ENCODE data around the gene ORC6.

Gene ORC6

DNA sequence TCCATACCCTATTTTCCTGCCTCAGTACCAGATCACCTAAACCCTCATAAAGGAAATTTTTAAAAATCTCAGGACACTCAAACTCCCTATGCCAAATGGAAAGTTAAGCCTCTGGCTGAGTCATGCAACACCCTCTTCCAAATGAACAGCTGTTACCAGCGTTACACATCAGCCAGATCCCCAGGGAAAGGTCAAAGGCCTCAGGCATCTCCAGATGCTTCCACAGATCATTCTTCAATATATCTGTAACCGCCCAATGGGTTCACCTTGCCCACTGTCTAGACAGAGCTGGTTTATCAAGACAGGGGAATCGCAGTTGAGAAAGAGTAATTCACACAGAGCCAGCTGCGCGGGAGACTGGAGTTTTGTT lies 39.2 kb upstream of the ORC6 start:
- Histone ChIP-seq H3K27ac (ENCODE audit: low read length) (no peak overlapping the region), H4K20me1 (ENCODE audit: insufficient read depth, low read length) (no peaks in the 10 kb centered on the region), H3K9ac (ENCODE audit: low read depth, low read length) (no peak overlapping the region), H3K27me3 (ENCODE audit: insufficient read depth, low read length, poor library complexity) (no peaks in the 10 kb centered on the region), H3K4me2 (ENCODE audit: insufficient read depth, low read length) (no peak overlapping the region), H3K9me3 (ENCODE audit: insufficient read depth, low read length, severe bottlenecking) (no peaks in the 10 kb centered on the region), H2AFZ (ENCODE audit: low read depth, low read length) (no peak overlapping the region), H3K4me3 (ENCODE audit: low read depth in 1 of 2, low read length in 2 of 2) (no peak overlapping the region), H3K4me1 (ENCODE audit: insufficient read depth, low read length) (no peaks in the 10 kb centered on the region), H3K36me3 (ENCODE audit: insufficient read depth, low read length) (no peaks in the 10 kb centered on the region), H3K79me2 (ENCODE audit: insufficient read depth, low read length) (no peaks in the 10 kb centered on the region)
- TF ChIP-seq, protein P1, sequence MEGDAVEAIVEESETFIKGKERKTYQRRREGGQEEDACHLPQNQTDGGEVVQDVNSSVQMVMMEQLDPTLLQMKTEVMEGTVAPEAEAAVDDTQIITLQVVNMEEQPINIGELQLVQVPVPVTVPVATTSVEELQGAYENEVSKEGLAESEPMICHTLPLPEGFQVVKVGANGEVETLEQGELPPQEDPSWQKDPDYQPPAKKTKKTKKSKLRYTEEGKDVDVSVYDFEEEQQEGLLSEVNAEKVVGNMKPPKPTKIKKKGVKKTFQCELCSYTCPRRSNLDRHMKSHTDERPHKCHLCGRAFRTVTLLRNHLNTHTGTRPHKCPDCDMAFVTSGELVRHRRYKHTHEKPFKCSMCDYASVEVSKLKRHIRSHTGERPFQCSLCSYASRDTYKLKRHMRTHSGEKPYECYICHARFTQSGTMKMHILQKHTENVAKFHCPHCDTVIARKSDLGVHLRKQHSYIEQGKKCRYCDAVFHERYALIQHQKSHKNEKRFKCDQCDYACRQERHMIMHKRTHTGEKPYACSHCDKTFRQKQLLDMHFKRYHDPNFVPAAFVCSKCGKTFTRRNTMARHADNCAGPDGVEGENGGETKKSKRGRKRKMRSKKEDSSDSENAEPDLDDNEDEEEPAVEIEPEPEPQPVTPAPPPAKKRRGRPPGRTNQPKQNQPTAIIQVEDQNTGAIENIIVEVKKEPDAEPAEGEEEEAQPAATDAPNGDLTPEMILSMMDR (IDR thresholded peaks at IDR 0.05; ENCODE audit: borderline replicate concordance, extremely low read depth, low read length, poor library complexity, severe bottlenecking) = no peak
- TF ChIP-seq EZH2 (IDR thresholded peaks at IDR 0.05; ENCODE audit: borderline replicate concordance, low read depth, low read length, severe bottlenecking) = no peak
- no peak for DNase-seq
- no peak for ATAC-seq (ENCODE audit: insufficient read depth, low read depth)

DNA sequence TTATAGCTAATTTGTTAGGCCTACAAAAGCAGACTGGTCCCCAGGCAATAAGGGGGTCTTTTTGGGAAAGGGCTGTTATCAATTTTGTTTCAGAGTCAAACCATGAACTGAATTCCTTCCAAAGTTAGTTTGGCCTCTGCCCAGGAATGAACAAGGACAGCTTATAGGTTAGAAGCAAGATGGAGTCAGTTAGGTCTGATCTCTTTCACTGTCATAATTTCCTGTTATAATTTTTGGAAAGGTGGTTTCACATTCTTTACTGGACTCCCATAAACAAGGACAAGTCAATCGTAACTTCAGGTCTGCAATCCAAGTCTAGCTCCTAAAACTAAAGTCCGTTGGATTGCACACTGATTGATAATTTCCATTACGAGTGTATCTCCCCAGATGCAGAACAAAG lies 38.2 kb upstream of the ORC6 start:
- ATAC-seq (ENCODE audit: insufficient read depth, low read depth) = no peak
- TF ChIP-seq EZH2 (IDR thresholded peaks at IDR 0.05; ENCODE audit: borderline replicate concordance, low read depth, low read length, severe bottlenecking) = no peak
- TF ChIP-seq, protein P1 (IDR thresholded peaks at IDR 0.05; ENCODE audit: borderline replicate concordance, extremely low read depth, low read length, poor library complexity, severe bottlenecking) = no peak
- Histone ChIP-seq H3K9me3 (ENCODE audit: insufficient read depth, low read length, severe bottlenecking) (no peaks in the 10 kb centered on the region), H2AFZ (ENCODE audit: low read depth, low read length) (no peak overlapping the region), H3K27ac (ENCODE audit: low read length) (no peak overlapping the region), H4K20me1 (ENCODE audit: insufficient read depth, low read length) (no peaks in the 10 kb centered on the region), H3K9ac (ENCODE audit: low read depth, low read length) (no peak overlapping the region), H3K4me3 (ENCODE audit: low read depth in 1 of 2, low read length in 2 of 2) (no peak overlapping the region), H3K79me2 (ENCODE audit: insufficient read depth, low read length) (no peaks in the 10 kb centered on the region), H3K4me2 (ENCODE audit: insufficient read depth, low read length) (no peak overlapping the region), H3K4me1 (ENCODE audit: insufficient read depth, low read length) (no peaks in the 10 kb centered on the region), H3K36me3 (ENCODE audit: insufficient read depth, low read length) (no peaks in the 10 kb centered on the region), H3K27me3 (ENCODE audit: insufficient read depth, low read length, poor library complexity) (no peaks in the 10 kb centered on the region)
- DNase-seq = no peak

DNA sequence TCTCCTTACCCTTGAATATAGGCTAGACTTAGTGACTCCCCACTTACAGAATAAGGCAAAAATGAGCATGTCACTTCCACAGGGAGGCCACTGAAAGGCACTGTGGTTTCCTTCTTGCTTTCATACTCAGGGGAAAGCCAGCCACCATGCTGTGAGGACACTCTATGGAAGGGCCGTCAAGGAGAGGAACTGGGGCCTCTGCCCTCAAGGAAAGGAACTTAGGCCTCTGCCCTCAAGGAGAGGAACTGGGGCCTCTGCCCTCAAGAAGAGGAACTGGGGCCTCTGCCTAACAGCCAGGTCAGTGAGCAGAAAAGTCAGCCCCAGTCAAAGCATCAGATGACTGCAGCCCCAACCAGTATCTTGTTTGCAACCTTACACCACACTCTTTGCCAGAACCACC lies 30.5 kb upstream of the ORC6 start:
- DNase-seq (no peak), ATAC-seq (ENCODE audit: insufficient read depth, low read depth) (peak; percentile 40; the same call in 1 of the 3 replicates)
- Histone ChIP-seq H3K27me3 (ENCODE audit: insufficient read depth, low read length, poor library complexity) (no peaks in the 10 kb centered on the region), H4K20me1 (ENCODE audit: insufficient read depth, low read length) (no peaks in the 10 kb centered on the region), H3K4me3 (ENCODE audit: low read depth in 1 of 2, low read length in 2 of 2) (no peak overlapping the region), H3K79me2 (ENCODE audit: insufficient read depth, low read length) (no peaks in the 10 kb centered on the region), H3K36me3 (ENCODE audit: insufficient read depth, low read length) (peaks cover 61% of the 10 kb centered on the region), H2AFZ (ENCODE audit: low read depth, low read length) (no peak overlapping the region), H3K27ac (ENCODE audit: low read length) (no peak overlapping the region), H3K9ac (ENCODE audit: low read depth, low read length) (no peak overlapping the region), H3K9me3 (ENCODE audit: insufficient read depth, low read length, severe bottlenecking) (no peaks in the 10 kb centered on the region), H3K4me2 (ENCODE audit: insufficient read depth, low read length) (no peak overlapping the region), H3K4me1 (ENCODE audit: insufficient read depth, low read length) (no peaks in the 10 kb centered on the region)
- TF ChIP-seq, protein P1 (IDR thresholded peaks at IDR 0.05; ENCODE audit: borderline replicate concordance, extremely low read depth, low read length, poor library complexity, severe bottlenecking) = no peak
- no peak for TF ChIP-seq EZH2 (IDR thresholded peaks at IDR 0.05; ENCODE audit: borderline replicate concordance, low read depth, low read length, severe bottlenecking)

DNA sequence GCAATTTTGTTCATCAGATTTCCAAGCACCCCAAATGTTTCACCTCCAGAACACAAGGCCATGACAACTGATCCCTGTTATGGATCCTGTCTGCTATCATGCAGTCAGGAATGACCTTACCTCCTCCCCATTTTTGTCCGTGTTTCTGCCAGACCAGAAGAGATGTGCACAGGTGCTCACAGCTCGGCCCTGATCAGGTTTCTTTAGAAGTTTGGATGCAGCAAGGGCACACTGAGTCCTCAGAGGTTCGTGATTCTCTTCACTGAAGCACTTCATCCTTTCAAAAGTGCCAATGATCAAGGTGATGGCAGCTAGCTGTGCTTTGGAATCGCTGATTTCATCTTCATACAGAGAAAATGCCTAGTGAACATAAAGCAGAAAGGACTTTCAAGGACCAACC lies 27.3 kb upstream of the ORC6 start:
- H3K4me2 ChIP-seq (ENCODE audit: insufficient read depth, low read length) = no peak overlapping the region
- H3K9me3 ChIP-seq (ENCODE audit: insufficient read depth, low read length, severe bottlenecking) = no peaks in the 10 kb centered on the region
- H2AFZ ChIP-seq (ENCODE audit: low read depth, low read length) = no peak overlapping the region
- no peak overlapping the region for H3K9ac ChIP-seq (ENCODE audit: low read depth, low read length)
- no peak overlapping the region for H3K4me3 ChIP-seq (ENCODE audit: low read depth in 1 of 2, low read length in 2 of 2)
- TF ChIP-seq, protein P1 (IDR thresholded peaks at IDR 0.05; ENCODE audit: borderline replicate concordance, extremely low read depth, low read length, poor library complexity, severe bottlenecking) = no peak
- no peak for TF ChIP-seq EZH2 (IDR thresholded peaks at IDR 0.05; ENCODE audit: borderline replicate concordance, low read depth, low read length, severe bottlenecking)
- H3K27ac ChIP-seq (ENCODE audit: low read length) = no peak overlapping the region
- no peak for ATAC-seq (ENCODE audit: insufficient read depth, low read depth)
- H3K36me3 ChIP-seq (ENCODE audit: insufficient read depth, low read length) = peaks cover 86% of the 10 kb centered on the region
- H4K20me1 ChIP-seq (ENCODE audit: insufficient read depth, low read length) = no peaks in the 10 kb centered on the region
- DNase-seq = no peak
- H3K27me3 ChIP-seq (ENCODE audit: insufficient read depth, low read length, poor library complexity) = no peaks in the 10 kb centered on the region
- H3K79me2 ChIP-seq (ENCODE audit: insufficient read depth, low read length) = no peaks in the 10 kb centered on the region
- H3K4me1 ChIP-seq (ENCODE audit: insufficient read depth, low read length) = no peaks in the 10 kb centered on the region
